Ascending aorta (tissue), 2 donors: ENCODE data around the gene MGAT5. TPM values are rescaled to one million over a fixed set of nuclear protein-coding genes. Genes with fewer than 3 reads are reported as not detected.

Source experiments
- DNase-seq, 2 donors: peaks; one replicate each; pipeline ENCODE4 v3.0.0-alpha.2; 2019; ENCODE audit warnings: low spot score in 2 of 2
- H3K27ac ChIP-seq, 2 donors: fragments of 200-600 bp; sonication (generic); one replicate each; pipeline ENCODE4 v1.5.1; 2016 to 2017; ENCODE audit warnings: mild to moderate bottlenecking in 1 of 2
- H3K27me3 ChIP-seq: fragments of 200-600 bp; sonication (generic); one replicate; pipeline ENCODE4 v1.5.1; 2017
- H3K36me3 ChIP-seq, 2 donors: fragments of 200-600 bp; sonication (generic); one replicate each; pipeline ENCODE4 v1.5.1; 2016
- H3K4me1 ChIP-seq, 2 donors: fragments of 200-600 bp; sonication (generic); one replicate each; pipeline ENCODE4 v1.5.1; 2016 to 2017; ENCODE audit warnings: mild to moderate bottlenecking in 1 of 2
- H3K4me3 ChIP-seq, 2 donors: fragments of 200-600 bp; sonication (generic); one replicate each; pipeline ENCODE4 v1.5.1; 2016 to 2017; ENCODE audit warnings: mild to moderate bottlenecking in 1 of 2
- H3K9me3 ChIP-seq, 2 donors: fragments of 200-600 bp; sonication (generic); one replicate each; pipeline ENCODE4 v1.5.1; 2016
- intact Hi-C: fragments of 100-400 bp; cut with DNase I; formaldehyde crosslinking; loops from one replicate; pipeline ENCODE4 v1.15.1; 2023
- total RNA-seq: library from RNA; depleted of rRNA; stranded (reverse); fragments of >200 nt; gene quantifications from one replicate; pipeline ENCODE4 v1.1.0, GENCODE V29; 2016
- TF ChIP-seq, protein P1 (sequence below), 3 experiments: fragments of 200-600 bp in 2 of 3; fragments of 450-650 bp in 1 of 3; sonication (generic) in 2 of 3; IDR thresholded peaks; one replicate each; pipeline ENCODE4 v1.5.1; 2016 to 2019; ENCODE audit warnings: antibody characterized with exemption in 3 of 3, mild to moderate bottlenecking in 1 of 3, moderate library complexity in 1 of 3

The MGAT5 gene
- total RNA-seq, 1 donor from 2014 or later = 15.4 TPM

DNA sequence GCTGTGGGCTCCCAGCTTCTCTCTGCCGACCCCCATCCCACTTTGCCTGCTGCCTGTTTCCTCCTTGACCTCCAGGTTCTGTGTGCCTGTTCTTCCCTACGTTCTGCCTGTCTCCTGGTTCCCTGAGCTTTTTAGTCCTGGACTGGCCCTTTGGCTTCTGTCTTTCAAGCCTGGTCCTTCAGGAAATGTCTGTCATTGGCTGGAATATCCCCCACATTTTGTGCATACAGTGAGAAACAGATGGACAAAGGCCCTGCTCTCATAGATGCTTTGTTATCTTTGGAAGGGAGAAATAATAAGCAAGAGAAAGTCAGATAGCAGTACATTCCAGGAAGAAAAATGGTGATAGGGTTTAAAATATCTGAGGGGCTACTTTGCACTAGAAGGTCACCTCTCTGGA is 5.7 kb downstream of the MGAT5 start:
- H3K27ac ChIP-seq = peak overlapping the region; percentile 39 to 55
- H3K9me3 ChIP-seq = no peaks in the 10 kb centered on the region
- no peak for DNase-seq
- no peaks in the 10 kb centered on the region for H3K27me3 ChIP-seq
- H3K36me3 ChIP-seq = peaks cover under 1 to 2% of the 10 kb centered on the region in 2 donors
- H3K4me1 ChIP-seq = peaks cover 10 to 31% of the 10 kb centered on the region in 2 donors
- intact Hi-C loops = no loop called here
- TF ChIP-seq, protein P1, sequence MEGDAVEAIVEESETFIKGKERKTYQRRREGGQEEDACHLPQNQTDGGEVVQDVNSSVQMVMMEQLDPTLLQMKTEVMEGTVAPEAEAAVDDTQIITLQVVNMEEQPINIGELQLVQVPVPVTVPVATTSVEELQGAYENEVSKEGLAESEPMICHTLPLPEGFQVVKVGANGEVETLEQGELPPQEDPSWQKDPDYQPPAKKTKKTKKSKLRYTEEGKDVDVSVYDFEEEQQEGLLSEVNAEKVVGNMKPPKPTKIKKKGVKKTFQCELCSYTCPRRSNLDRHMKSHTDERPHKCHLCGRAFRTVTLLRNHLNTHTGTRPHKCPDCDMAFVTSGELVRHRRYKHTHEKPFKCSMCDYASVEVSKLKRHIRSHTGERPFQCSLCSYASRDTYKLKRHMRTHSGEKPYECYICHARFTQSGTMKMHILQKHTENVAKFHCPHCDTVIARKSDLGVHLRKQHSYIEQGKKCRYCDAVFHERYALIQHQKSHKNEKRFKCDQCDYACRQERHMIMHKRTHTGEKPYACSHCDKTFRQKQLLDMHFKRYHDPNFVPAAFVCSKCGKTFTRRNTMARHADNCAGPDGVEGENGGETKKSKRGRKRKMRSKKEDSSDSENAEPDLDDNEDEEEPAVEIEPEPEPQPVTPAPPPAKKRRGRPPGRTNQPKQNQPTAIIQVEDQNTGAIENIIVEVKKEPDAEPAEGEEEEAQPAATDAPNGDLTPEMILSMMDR (IDR thresholded peaks at IDR 0.05) = no peak
- H3K4me3 ChIP-seq = no peak overlapping the region

DNA sequence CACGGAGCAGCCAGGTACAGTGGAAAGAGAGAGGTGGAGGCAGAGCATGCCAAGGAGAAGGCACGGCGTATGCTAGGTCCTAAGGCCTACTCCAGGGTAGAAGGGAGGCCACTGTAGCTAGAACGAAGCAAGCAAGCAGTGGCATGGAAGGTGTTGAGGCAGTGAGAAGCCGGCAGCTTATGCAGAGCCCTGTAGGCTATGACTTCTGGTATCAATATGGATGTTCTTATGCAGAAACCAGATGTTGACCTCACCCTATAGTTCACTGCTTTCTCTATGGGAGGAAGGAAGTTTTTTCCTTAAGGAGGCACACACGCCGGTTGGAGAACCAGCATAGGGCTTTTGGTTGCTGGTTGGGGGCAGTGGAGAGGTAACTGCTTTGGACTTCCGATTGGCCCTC is 6.1 kb downstream of the MGAT5 start:
- intact Hi-C loops = no loop called here
- DNase-seq = no peak
- H3K4me3 ChIP-seq = no peak overlapping the region
- H3K4me1 ChIP-seq = peaks cover 10 to 31% of the 10 kb centered on the region in 2 donors
- H3K36me3 ChIP-seq = no peaks in the 10 kb centered on the region
- no peaks in the 10 kb centered on the region for H3K9me3 ChIP-seq
- TF ChIP-seq, protein P1 (IDR thresholded peaks at IDR 0.05) = no peak
- H3K27ac ChIP-seq = peak overlapping the region; percentile 7 to 44
- H3K27me3 ChIP-seq = no peaks in the 10 kb centered on the region

DNA sequence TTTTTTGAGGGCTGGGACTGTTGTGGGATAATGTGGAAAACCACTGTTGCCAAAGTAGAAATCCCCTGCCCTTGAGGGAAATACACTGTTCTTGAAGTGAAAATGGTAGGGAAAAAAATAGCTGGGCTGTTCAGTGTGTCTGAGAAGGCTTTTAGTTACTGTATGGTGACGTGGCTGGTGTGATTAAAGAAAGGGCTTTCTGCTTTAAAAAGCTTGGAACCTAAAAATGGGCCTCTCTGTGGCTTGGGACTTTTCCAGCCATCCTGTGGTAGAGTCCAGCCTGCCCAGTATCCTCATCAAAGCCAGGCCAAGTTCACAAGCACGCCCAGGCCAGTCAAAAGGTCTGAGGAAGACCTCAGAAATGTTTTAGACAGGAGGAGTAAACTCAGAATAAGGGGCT is 6.8 kb downstream of the MGAT5 start:
- H3K9me3 ChIP-seq = no peaks in the 10 kb centered on the region
- H3K36me3 ChIP-seq = no peaks in the 10 kb centered on the region
- peaks cover 10 to 31% of the 10 kb centered on the region in 2 donors for H3K4me1 ChIP-seq
- no peak overlapping the region for H3K4me3 ChIP-seq
- no peak for DNase-seq
- TF ChIP-seq, protein P1 (IDR thresholded peaks at IDR 0.05) = no peak
- H3K27ac ChIP-seq = peak overlapping the region in 1 of 2 donors; percentile 44
- no peaks in the 10 kb centered on the region for H3K27me3 ChIP-seq
- intact Hi-C loops = no loop called here

DNA sequence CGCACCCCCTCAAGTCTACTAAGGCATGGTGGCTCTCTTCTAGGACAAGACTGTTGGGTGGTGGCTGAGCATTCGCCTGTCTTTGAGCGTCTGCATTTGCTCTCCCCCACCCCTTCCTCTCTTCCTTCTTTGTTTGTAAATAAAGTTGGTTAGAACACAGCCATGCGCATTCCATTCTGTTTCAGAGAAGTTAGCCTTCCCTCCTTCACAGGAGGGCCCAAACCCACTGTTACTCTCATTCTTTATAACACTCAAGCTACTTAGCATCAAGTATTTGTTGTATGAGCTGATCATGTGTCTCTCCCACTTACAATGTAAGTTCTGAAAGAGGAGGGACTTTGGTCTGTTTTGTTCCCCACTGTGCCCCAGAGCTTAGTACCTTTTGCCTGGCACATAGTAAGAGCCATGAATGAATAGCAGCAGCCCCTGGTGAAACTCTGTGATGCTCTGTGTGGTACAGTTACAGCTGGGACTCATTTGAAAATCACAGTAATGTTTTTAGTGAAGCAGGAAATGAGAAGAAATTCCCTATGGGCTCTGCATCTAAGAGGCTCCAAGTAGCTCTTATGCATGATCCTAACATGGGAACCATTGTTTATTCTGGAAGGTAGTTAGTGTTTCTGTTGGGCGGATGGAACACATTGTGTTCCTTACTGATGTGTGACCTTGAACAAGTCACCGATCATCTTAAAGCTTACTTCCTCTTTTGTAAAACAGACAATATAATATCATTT is 7.7 kb downstream of the MGAT5 start:
- Histone ChIP-seq H3K27ac (peak overlapping the region; percentile 19 to 34), H3K36me3 (no peaks in the 10 kb centered on the region), H3K4me1 (peaks cover 10 to 31% of the 10 kb centered on the region in 2 donors), H3K27me3 (no peaks in the 10 kb centered on the region), H3K4me3 (no peak overlapping the region), H3K9me3 (no peaks in the 10 kb centered on the region)
- TF ChIP-seq, protein P1 (IDR thresholded peaks at IDR 0.05) = no peak
- DNase-seq = no peak
- intact Hi-C loops = no loop called here

DNA sequence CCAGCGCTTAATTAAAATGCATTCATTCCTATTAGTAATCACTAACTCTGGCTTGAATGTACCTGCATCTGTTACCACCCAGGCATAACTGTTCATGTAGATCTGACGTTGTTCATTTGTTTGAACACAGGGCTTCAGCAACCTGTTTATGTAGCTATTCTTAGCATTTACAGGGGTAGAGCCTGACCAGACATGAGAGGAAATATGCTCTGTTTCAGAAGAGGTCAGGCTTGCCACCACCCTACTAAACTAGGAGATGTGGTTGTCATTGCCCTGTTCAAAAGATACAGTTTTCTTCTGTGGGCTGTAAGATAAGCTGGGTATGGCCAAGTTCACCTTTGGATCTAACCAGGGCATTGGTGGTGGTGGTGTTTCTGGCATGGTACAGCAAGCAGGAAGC is 8.8 kb downstream of the MGAT5 start:
- Histone ChIP-seq H3K4me1 (peaks cover 10 to 31% of the 10 kb centered on the region in 2 donors), H3K27ac (peak overlapping the region in 1 of 2 donors; percentile 19), H3K36me3 (no peaks in the 10 kb centered on the region), H3K27me3 (no peaks in the 10 kb centered on the region), H3K9me3 (no peaks in the 10 kb centered on the region), H3K4me3 (no peak overlapping the region)
- intact Hi-C loops = no loop called here
- DNase-seq = no peak
- TF ChIP-seq, protein P1 (IDR thresholded peaks at IDR 0.05) = no peak
